Esophagus muscularis mucosa (tissue), 4 donors: ENCODE data around the gene CCNE1. TPM values are rescaled to one million over a fixed set of nuclear protein-coding genes. Genes with fewer than 3 reads are reported as not detected.
"Not testable (repeated sequence)": the region's sequence is repeated elsewhere in the genome, so short reads cannot be mapped to it uniquely, and the experiment has no call there.

Source experiments
- DNase-seq: peaks from one replicate; pipeline ENCODE4 v3.0.0-alpha.2; 2017; ENCODE audit errors: extremely low spot score
- H3K27ac ChIP-seq, 4 donors: fragments of 200-600 bp; sonication (generic); replicated peaks in 1 of 4; 1 replicate in 3 of 4; 2 replicates in 1 of 4; pipeline ENCODE4 v1.5.1; 2016 to 2019; ENCODE audit warnings: mild to moderate bottlenecking in 1 of 4
- H3K27me3 ChIP-seq, 4 donors: fragments of 200-600 bp; sonication (generic); one replicate each; pipeline versions ENCODE4 v1.5.1 to v1.6.0; 2016 to 2019
- H3K36me3 ChIP-seq, 4 donors: fragments of 200-600 bp; sonication (generic); one replicate each; pipeline ENCODE4 v1.5.1; 2016 to 2019
- H3K4me1 ChIP-seq, 4 donors: fragments of 200-600 bp; sonication (generic); one replicate each; pipeline ENCODE4 v1.5.1; 2016 to 2019
- H3K4me3 ChIP-seq, 4 donors: fragments of 200-600 bp; sonication (generic); 1 replicate in 2 of 4; 2 replicates in 2 of 4; pipeline ENCODE4 v1.5.1; 2016 to 2019; ENCODE audit warnings: mild to moderate bottlenecking in 4 of 4, moderate library complexity in 1 of 4
- H3K9me3 ChIP-seq, 4 donors: fragments of 200-600 bp; sonication (generic); 1 replicate in 3 of 4; 2 replicates in 1 of 4; pipeline ENCODE4 v1.5.1; 2016 to 2019
- EP300 ChIP-seq: sonication (generic); formaldehyde crosslinking; IDR thresholded peaks from one replicate; pipeline ENCODE4 v1.6.1; 2017; ENCODE audit warnings: antibody characterized with exemption
- POLR2A ChIP-seq: fragments of 450-650 bp; IDR thresholded peaks from one replicate; pipeline ENCODE4 v1.6.1; 2017; ENCODE audit warnings: antibody characterized with exemption, moderate library complexity, mild to moderate bottlenecking, low read depth
- POLR2AphosphoS5 ChIP-seq, 2 donors: sonication (generic); formaldehyde crosslinking; IDR thresholded peaks; one replicate each; pipeline ENCODE4 v1.6.1; 2017; ENCODE audit warnings: antibody characterized with exemption in 2 of 2
- WGBS: methylation state at CpG from one replicate; pipeline ENCODE4 v1.1.5; 2018; 5-methylcytosine and 5-hydroxymethylcytosine counted together
- intact Hi-C: fragments of 100-400 bp; cut with DNase I; formaldehyde crosslinking; loops from one replicate; pipeline ENCODE4 v1.15.1; 2023
- total RNA-seq, 4 donors: library from RNA; depleted of rRNA; stranded (reverse); fragments of >200 nt; gene quantifications; one replicate each; pipeline versions ENCODE4 v1.1.0 to v1.2.1, GENCODE V29; 2016
- TF ChIP-seq, protein P1 (sequence below), 3 experiments: fragments of 200-600 bp in 2 of 3; fragments of 450-650 bp in 1 of 3; sonication (generic) in 2 of 3; IDR thresholded peaks; one replicate each; pipeline ENCODE4 v1.5.1; 2017 to 2019; ENCODE audit warnings: antibody characterized with exemption in 3 of 3, mild to moderate bottlenecking in 2 of 3, moderate library complexity in 1 of 3

The CCNE1 gene
- total RNA-seq, 4 donors from 2014 or later = 0.42 to 4.0 (median 2.4) TPM

DNA sequence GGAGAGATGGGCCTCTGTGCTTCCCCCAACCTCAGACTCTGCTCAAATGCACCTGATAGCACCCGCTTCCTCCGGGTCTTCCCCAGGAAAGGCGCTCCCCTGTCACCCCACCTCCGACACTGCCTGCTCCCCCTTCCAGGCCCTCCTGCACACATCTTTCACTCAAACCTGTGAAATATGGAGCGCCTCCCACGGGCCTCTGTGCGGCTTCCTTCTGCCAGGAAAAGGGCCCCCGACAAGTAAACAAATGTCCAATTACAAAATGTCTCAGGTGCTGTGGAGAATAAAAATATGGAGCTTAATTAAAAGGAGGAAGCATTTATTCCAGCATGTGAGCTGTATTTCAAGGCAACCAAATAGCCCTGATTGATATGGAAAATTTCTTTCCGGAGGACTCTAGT, 15.6 kb upstream of the CCNE1 start:
- DNase-seq = no peak
- Histone ChIP-seq H3K27ac (no peak overlapping the region), H3K27me3 (no peaks in the 10 kb centered on the region), H3K9me3 (no peaks in the 10 kb centered on the region), H3K4me1 (peaks cover 0 to 10% (median 4%) of the 10 kb centered on the region in 4 donors), H3K36me3 (no peaks in the 10 kb centered on the region), H3K4me3 (no peak overlapping the region)
- 48% methylated on average over 9 of the region's 9 CpGs for WGBS
- no peak for TF ChIP-seq POLR2A
- TF ChIP-seq EP300 = no peak
- intact Hi-C loops = no loop called here

GRCh38 chr19:29798774-29799497, 12.9 kb upstream of the CCNE1 start:
- intact Hi-C loops = no loop called here
- WGBS = 43% methylated on average over 9 of the region's 9 CpGs
- DNase-seq = no peak

GRCh38 chr19:29800100-29800825, 11.5 kb upstream of the CCNE1 start:
- TF ChIP-seq POLR2AphosphoS5 (IDR thresholded peaks at IDR 0.05) (no peak), EP300 (no peak), POLR2A (no peak)
- TF ChIP-seq, protein P1, sequence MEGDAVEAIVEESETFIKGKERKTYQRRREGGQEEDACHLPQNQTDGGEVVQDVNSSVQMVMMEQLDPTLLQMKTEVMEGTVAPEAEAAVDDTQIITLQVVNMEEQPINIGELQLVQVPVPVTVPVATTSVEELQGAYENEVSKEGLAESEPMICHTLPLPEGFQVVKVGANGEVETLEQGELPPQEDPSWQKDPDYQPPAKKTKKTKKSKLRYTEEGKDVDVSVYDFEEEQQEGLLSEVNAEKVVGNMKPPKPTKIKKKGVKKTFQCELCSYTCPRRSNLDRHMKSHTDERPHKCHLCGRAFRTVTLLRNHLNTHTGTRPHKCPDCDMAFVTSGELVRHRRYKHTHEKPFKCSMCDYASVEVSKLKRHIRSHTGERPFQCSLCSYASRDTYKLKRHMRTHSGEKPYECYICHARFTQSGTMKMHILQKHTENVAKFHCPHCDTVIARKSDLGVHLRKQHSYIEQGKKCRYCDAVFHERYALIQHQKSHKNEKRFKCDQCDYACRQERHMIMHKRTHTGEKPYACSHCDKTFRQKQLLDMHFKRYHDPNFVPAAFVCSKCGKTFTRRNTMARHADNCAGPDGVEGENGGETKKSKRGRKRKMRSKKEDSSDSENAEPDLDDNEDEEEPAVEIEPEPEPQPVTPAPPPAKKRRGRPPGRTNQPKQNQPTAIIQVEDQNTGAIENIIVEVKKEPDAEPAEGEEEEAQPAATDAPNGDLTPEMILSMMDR (IDR thresholded peaks at IDR 0.05) = no peak
- intact Hi-C loops = no loop called here
- H3K27me3 ChIP-seq = no peaks in the 10 kb centered on the region
- peaks cover 0 to 10% (median 4%) of the 10 kb centered on the region in 4 donors for H3K4me1 ChIP-seq
- DNase-seq = no peak
- H3K27ac ChIP-seq = no peak overlapping the region
- H3K9me3 ChIP-seq = no peaks in the 10 kb centered on the region
- no peak overlapping the region for H3K4me3 ChIP-seq
- 74% methylated on average over 12 of the region's 12 CpGs for WGBS
- H3K36me3 ChIP-seq = no peaks in the 10 kb centered on the region

More at GRCh38 chr19:29798774-29799497, 12.9 kb upstream of the CCNE1 start:
- TF ChIP-seq, protein P1 (IDR thresholded peaks at IDR 0.05) = no peak
- TF ChIP-seq POLR2AphosphoS5 (IDR thresholded peaks at IDR 0.05) = no peak
- no peak for TF ChIP-seq POLR2A
- no peak for TF ChIP-seq EP300
- H3K9me3 ChIP-seq = no peaks in the 10 kb centered on the region
- H3K27ac ChIP-seq = peak overlapping the region in 2 of 4 donors; percentile 6 to 14
- no peaks in the 10 kb centered on the region for H3K36me3 ChIP-seq
- no peaks in the 10 kb centered on the region for H3K27me3 ChIP-seq
- no peak overlapping the region for H3K4me3 ChIP-seq
- peaks cover 0 to 10% (median 4%) of the 10 kb centered on the region in 4 donors for H3K4me1 ChIP-seq

DNA sequence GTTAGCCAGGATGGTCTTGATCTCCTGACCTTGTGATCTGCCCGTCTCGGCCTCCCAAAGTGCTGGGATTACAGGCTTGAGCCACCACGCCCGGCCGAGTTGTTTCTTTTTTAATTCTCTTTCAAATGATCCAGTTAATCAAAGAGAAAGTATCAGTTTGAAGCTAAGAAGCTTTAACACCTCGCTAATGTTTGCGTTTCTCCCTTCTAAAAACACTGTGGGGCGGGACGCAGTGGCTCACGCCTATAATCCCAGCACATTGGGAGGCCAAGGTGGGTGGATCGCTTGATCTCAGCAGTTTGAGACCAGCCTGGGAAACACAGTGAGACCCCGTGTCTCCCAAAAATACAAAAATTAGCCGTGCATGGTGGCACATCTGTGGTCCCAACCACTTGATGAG, 7.8 kb upstream of the CCNE1 start:
- H3K4me3 ChIP-seq, H3K9me3 ChIP-seq, DNase-seq, H3K36me3 ChIP-seq, intact Hi-C loops, H3K27me3 ChIP-seq, H3K27ac ChIP-seq: not testable (repeated sequence)
- peaks cover 0 to 10% (median 4%) of the 10 kb centered on the region in 4 donors for H3K4me1 ChIP-seq
- WGBS = 92% methylated on average over 13 of the region's 13 CpGs

DNA sequence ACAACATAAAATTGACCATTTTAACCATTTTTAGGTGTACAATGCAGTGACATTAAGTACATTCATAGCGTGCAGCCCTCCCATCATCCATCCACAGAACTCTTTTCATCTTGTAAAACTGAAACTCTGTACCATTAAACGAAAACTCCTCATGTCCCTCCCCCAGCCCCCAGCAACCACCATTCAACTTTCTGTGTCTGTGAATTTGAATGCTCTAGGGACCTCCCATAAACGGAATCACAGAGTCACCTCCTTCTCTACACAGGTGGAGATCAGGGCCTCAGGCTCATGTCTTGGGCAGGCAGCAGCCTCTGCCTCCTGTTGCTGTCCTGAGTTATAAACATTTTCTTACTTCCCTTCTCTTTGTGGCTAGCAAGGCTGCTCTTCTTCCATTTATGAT, 7.3 kb upstream of the CCNE1 start:
- Histone ChIP-seq H3K9me3 (no peaks in the 10 kb centered on the region), H3K27me3 (no peaks in the 10 kb centered on the region), H3K27ac (no peak overlapping the region), H3K36me3 (no peaks in the 10 kb centered on the region), H3K4me1 (peaks cover 0 to 7% (median 3%) of the 10 kb centered on the region in 4 donors), H3K4me3 (no peak overlapping the region)
- no peak for DNase-seq
- TF ChIP-seq POLR2AphosphoS5 (IDR thresholded peaks at IDR 0.05) (no peak), POLR2A (no peak), EP300 (no peak)
- TF ChIP-seq, protein P1 (IDR thresholded peaks at IDR 0.05) = no peak
- WGBS = 69% methylated on average over 3 of the region's 3 CpGs
- intact Hi-C loops = no loop called here
